DND-41 (cell line): ENCODE data around the gene FBXL3.

Experiments used
- ATAC-seq: fragments of 200-7000 bp; cut with Tn5 transposase; 3 replicates; pipeline ENCODE4 v1.9.1; 2021; ENCODE audit warnings: low read depth; ENCODE audit not compliant: insufficient read depth
- DNase-seq: peaks from one replicate; pipeline ENCODE4 v3.0.0-alpha.2; 2020
- H2AFZ ChIP-seq: 2 replicates; pipeline ENCODE4 v1.6.0; 2012; ENCODE audit warnings: low read depth, low read length
- H3K27ac ChIP-seq: 2 replicates; pipeline ENCODE4 v1.5.1; 2012; ENCODE audit warnings: low read length, inconsistent platforms
- H3K27me3 ChIP-seq: fragments of 200-600 bp; sonication (generic); 2 replicates; pipeline ENCODE4 v1.6.0; 2012; ENCODE audit warnings: low read length, mild to moderate bottlenecking, inconsistent platforms; ENCODE audit not compliant: insufficient read depth, poor library complexity
- H3K36me3 ChIP-seq: 2 replicates; pipeline ENCODE4 v1.5.1; 2012; ENCODE audit warnings: low read length, inconsistent platforms; ENCODE audit not compliant: insufficient read depth
- H3K4me1 ChIP-seq: 2 replicates; pipeline ENCODE4 v1.5.1; 2012; ENCODE audit warnings: mild to moderate bottlenecking, low read length; ENCODE audit not compliant: insufficient read depth
- H3K4me2 ChIP-seq: 2 replicates; pipeline ENCODE4 v1.6.0; 2012; ENCODE audit warnings: mild to moderate bottlenecking, moderate library complexity, low read length, inconsistent platforms; ENCODE audit not compliant: insufficient read depth
- H3K4me3 ChIP-seq, 2 experiments: fragments of 200-600 bp in 1 of 2; shearing (Covaris generic) in 1 of 2; 2 replicates each; pipeline ENCODE4 v1.5.1; 2012 to 2016; ENCODE audit warnings: inconsistent platforms in 2 of 2, low read length in 2 of 2, mild to moderate bottlenecking in 2 of 2, low read depth in 1 of 2, moderate library complexity in 1 of 2
- H3K79me2 ChIP-seq: 2 replicates; pipeline ENCODE4 v1.6.0; 2012; ENCODE audit warnings: low read length, inconsistent platforms; ENCODE audit not compliant: insufficient read depth
- H3K9ac ChIP-seq: 2 replicates; pipeline ENCODE4 v1.6.0; 2012; ENCODE audit warnings: low read depth, mild to moderate bottlenecking, inconsistent platforms, low read length, moderate library complexity
- H3K9me3 ChIP-seq: 2 replicates; pipeline ENCODE4 v1.5.1; 2012; ENCODE audit warnings: low read length, moderate library complexity, mild to moderate bottlenecking, inconsistent platforms; ENCODE audit not compliant: insufficient read depth, severe bottlenecking
- H4K20me1 ChIP-seq: 2 replicates; pipeline ENCODE4 v1.6.0; 2012; ENCODE audit warnings: low read length; ENCODE audit not compliant: insufficient read depth
- EZH2 ChIP-seq: IDR thresholded peaks from 3 replicates; pipeline ENCODE4 v1.6.1; 2012; ENCODE audit warnings: borderline replicate concordance, low read depth, mild to moderate bottlenecking, moderate library complexity, low read length, inconsistent platforms; ENCODE audit not compliant: severe bottlenecking
- TF ChIP-seq, protein P1 (sequence below): IDR thresholded peaks from 2 replicates; pipeline ENCODE4 v1.5.1; 2012; ENCODE audit warnings: borderline replicate concordance, low read length, moderate library complexity, mild to moderate bottlenecking; ENCODE audit not compliant: poor library complexity, severe bottlenecking; ENCODE audit errors: extremely low read depth

Gene FBXL3

GRCh38 chr13:76976929-76977328 is 50.0 kb downstream of the FBXL3 start:
- H3K4me2 ChIP-seq, result no peak overlapping the region
- H3K9ac ChIP-seq, result no peak overlapping the region
- H2AFZ ChIP-seq, result no peak overlapping the region
- H3K36me3 ChIP-seq, result no peaks in the 10 kb centered on the region
- no peak for TF ChIP-seq EZH2
- TF ChIP-seq, protein P1, sequence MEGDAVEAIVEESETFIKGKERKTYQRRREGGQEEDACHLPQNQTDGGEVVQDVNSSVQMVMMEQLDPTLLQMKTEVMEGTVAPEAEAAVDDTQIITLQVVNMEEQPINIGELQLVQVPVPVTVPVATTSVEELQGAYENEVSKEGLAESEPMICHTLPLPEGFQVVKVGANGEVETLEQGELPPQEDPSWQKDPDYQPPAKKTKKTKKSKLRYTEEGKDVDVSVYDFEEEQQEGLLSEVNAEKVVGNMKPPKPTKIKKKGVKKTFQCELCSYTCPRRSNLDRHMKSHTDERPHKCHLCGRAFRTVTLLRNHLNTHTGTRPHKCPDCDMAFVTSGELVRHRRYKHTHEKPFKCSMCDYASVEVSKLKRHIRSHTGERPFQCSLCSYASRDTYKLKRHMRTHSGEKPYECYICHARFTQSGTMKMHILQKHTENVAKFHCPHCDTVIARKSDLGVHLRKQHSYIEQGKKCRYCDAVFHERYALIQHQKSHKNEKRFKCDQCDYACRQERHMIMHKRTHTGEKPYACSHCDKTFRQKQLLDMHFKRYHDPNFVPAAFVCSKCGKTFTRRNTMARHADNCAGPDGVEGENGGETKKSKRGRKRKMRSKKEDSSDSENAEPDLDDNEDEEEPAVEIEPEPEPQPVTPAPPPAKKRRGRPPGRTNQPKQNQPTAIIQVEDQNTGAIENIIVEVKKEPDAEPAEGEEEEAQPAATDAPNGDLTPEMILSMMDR, result no peak
- no peak overlapping the region for H3K4me3 ChIP-seq
- H4K20me1 ChIP-seq, result no peaks in the 10 kb centered on the region
- peaks cover 16% of the 10 kb centered on the region for H3K27me3 ChIP-seq
- no peaks in the 10 kb centered on the region for H3K9me3 ChIP-seq
- no peak overlapping the region for H3K27ac ChIP-seq
- H3K79me2 ChIP-seq, result no peaks in the 10 kb centered on the region
- H3K4me1 ChIP-seq, result peaks cover 4% of the 10 kb centered on the region; the same call in 1 of the 2 replicates
- DNase-seq (no peak), ATAC-seq (no peak)

DNA sequence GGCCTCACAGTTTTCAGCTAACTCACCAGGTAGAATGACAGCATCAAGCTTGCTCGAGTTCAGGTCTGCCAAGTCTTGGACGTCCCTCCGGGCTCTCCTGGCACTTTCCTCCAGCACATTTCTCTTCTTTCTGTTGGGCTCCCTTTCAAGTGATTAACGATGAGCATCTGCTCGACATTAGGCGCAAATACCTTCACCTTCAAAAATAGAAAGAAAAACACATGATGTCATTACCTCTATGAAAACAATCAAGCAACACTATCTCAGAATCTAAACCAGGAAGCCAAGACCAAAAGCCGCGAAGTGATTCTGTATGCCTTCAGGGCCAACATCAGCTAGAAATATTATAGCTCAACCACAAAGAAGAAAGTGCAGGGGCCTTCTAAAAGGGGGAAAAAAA is 50.5 kb downstream of the FBXL3 start:
- Histone ChIP-seq H3K27me3 (peaks cover 16% of the 10 kb centered on the region), H3K4me1 (peaks cover 4% of the 10 kb centered on the region; the same call in 1 of the 2 replicates), H3K9ac (no peak overlapping the region), H3K4me3 (no peak overlapping the region), H3K4me2 (no peak overlapping the region), H4K20me1 (no peaks in the 10 kb centered on the region), H3K9me3 (no peaks in the 10 kb centered on the region), H3K27ac (no peak overlapping the region), H2AFZ (no peak overlapping the region), H3K36me3 (no peaks in the 10 kb centered on the region), H3K79me2 (no peaks in the 10 kb centered on the region)
- no peak for DNase-seq
- ATAC-seq, result no peak
- no peak for TF ChIP-seq EZH2
- TF ChIP-seq, protein P1, result no peak

- Histone ChIP-seq H3K4me1 (peaks cover 4% of the 10 kb centered on the region; the same call in 1 of the 2 replicates), H3K9me3 (no peaks in the 10 kb centered on the region), H3K4me3 (no peak overlapping the region), H3K9ac (no peak overlapping the region), H3K4me2 (no peak overlapping the region), H3K36me3 (no peaks in the 10 kb centered on the region), H3K27ac (no peak overlapping the region), H2AFZ (no peak overlapping the region), H4K20me1 (no peaks in the 10 kb centered on the region), H3K79me2 (no peaks in the 10 kb centered on the region), H3K27me3 (peaks cover 16% of the 10 kb centered on the region)
- TF ChIP-seq, protein P1, result no peak
- TF ChIP-seq EZH2, result no peak
- DNase-seq, result no peak
- no peak for ATAC-seq
Observed at GRCh38 chr13:76975863-76976262, 51.1 kb downstream of the FBXL3 start.

DNA sequence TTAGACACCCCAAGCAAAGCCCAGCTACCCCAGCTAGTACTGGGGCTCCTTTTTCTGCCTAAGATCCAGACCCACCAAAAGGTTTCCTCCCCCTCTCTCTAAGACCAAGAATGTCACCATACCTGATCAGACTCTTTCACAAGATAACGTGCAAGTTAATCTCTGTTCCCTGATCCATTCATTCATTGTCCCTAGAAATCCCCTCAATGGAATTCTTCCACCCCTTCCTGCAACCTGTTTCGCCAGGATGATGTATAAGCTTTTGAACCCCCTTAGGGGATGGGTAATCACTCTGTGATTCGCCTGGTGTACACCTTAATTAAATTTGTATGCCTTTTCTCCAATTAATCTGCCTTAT is 52.4 kb downstream of the FBXL3 start:
- H3K27ac ChIP-seq, result no peak overlapping the region
- no peak overlapping the region for H2AFZ ChIP-seq
- no peak overlapping the region for H3K9ac ChIP-seq
- DNase-seq (no peak), ATAC-seq (no peak)
- no peak overlapping the region for H3K4me3 ChIP-seq
- TF ChIP-seq, protein P1, result no peak
- TF ChIP-seq EZH2, result no peak
- H3K36me3 ChIP-seq, result no peaks in the 10 kb centered on the region
- no peaks in the 10 kb centered on the region for H3K4me1 ChIP-seq
- peaks cover 13% of the 10 kb centered on the region for H3K27me3 ChIP-seq
- no peak overlapping the region for H3K4me2 ChIP-seq
- no peaks in the 10 kb centered on the region for H3K79me2 ChIP-seq
- H4K20me1 ChIP-seq, result no peaks in the 10 kb centered on the region
- H3K9me3 ChIP-seq, result no peaks in the 10 kb centered on the region
